SIG-M5 treated with dmso at 0.1 percent for 504 hours (cell line): Measurements from ENCODE around the gene IFNLR1.

Experiments used
- DNase-seq: peaks from one replicate; lab custom pipeline; 2025; ENCODE audit not compliant: unreplicated experiment; lab: John Stamatoyannopoulos, UW

Gene IFNLR1

GRCh38 chr1:24206083-24206464, 19.0 kb upstream of the IFNLR1 start:
- no peak for DNase-seq

- DNase-seq = no peak
These were observed 18.4 kb upstream of the IFNLR1 start for GRCh38 chr1:24205345-24206082.

- no peak for DNase-seq
These were observed 17.0 kb upstream of the IFNLR1 start for GRCh38 chr1:24204116-24204515.

- no peak for DNase-seq
These were observed 16.3 kb upstream of the IFNLR1 start for GRCh38 chr1:24203404-24203803.

- DNase-seq = no peak
These were observed 15.9 kb upstream of the IFNLR1 start for GRCh38 chr1:24202987-24203386.

GRCh38 chr1:24202556-24202955, 15.5 kb upstream of the IFNLR1 start:
- no peak for DNase-seq

- DNase-seq = peak; percentile 65
These were observed 14.9 kb upstream of the IFNLR1 start for GRCh38 chr1:24201941-24202440.

- peak; percentile 61 for DNase-seq
These were observed 12.3 kb upstream of the IFNLR1 start for GRCh38 chr1:24199291-24199900.

GRCh38 chr1:24198766-24199165, 11.7 kb upstream of the IFNLR1 start:
- no peak for DNase-seq

- no peak for DNase-seq
These were observed 8.8 kb upstream of the IFNLR1 start for GRCh38 chr1:24195874-24196273.

- no peak for DNase-seq
These were observed 8.0 kb upstream of the IFNLR1 start for GRCh38 chr1:24195136-24195535.

- DNase-seq = no peak
These were observed 6.0 kb upstream of the IFNLR1 start for GRCh38 chr1:24193046-24193445.

- peak; percentile 75 for DNase-seq
These were observed 4.8 kb upstream of the IFNLR1 start for GRCh38 chr1:24191860-24192259.

GRCh38 chr1:24190983-24191461, 3.9 kb upstream of the IFNLR1 start:
- DNase-seq = peak; percentile 81

GRCh38 chr1:24189528-24189927, 2.4 kb upstream of the IFNLR1 start:
- DNase-seq = peak; percentile 82

- DNase-seq = no peak
These were observed 437 bp downstream of the IFNLR1 start for GRCh38 chr1:24186711-24186992.

GRCh38 chr1:24186031-24186710, 918 bp downstream of the IFNLR1 start:
- no peak for DNase-seq

GRCh38 chr1:24185076-24185475, 2.0 kb downstream of the IFNLR1 start:
- no peak for DNase-seq

GRCh38 chr1:24182061-24182460, 5.0 kb downstream of the IFNLR1 start:
- no peak for DNase-seq

- DNase-seq = no peak
These were observed 5.5 kb downstream of the IFNLR1 start for GRCh38 chr1:24181619-24182018.

GRCh38 chr1:24180676-24181075, 6.4 kb downstream of the IFNLR1 start:
- DNase-seq = no peak

- no peak for DNase-seq
These were observed 7.7 kb downstream of the IFNLR1 start for GRCh38 chr1:24179251-24179840.
